HEK293 (cell line): ENCODE data around the gene AGPAT4.

Source experiments
- CTCF ChIP-seq: fragments of 450-650 bp; formaldehyde crosslinking; IDR thresholded peaks from 2 replicates; pipeline ENCODE4 v1.5.1; 2016; ENCODE audit warnings: missing biosample characterization, missing genetic modification characterization
- GLIS1 ChIP-seq: fragments of 450-650 bp; formaldehyde crosslinking; IDR thresholded peaks from 2 replicates; pipeline ENCODE4 v1.5.1; 2016; ENCODE audit warnings: missing biosample characterization, missing genetic modification characterization
- GLIS2 ChIP-seq: fragments of 450-650 bp; formaldehyde crosslinking; IDR thresholded peaks from 2 replicates; pipeline ENCODE4 v1.5.1; 2016; ENCODE audit warnings: missing biosample characterization, missing genetic modification characterization
- TCF7L2 ChIP-seq: IDR thresholded peaks from 2 replicates; pipeline ENCODE4 v1.6.1; 2011; ENCODE audit warnings: low read depth, mild to moderate bottlenecking, inconsistent platforms, low read length, moderate library complexity, borderline replicate concordance
- TRIM28 ChIP-seq: IDR thresholded peaks from 2 replicates; pipeline ENCODE4 v1.6.1; 2011; ENCODE audit warnings: low read length, control low read depth, borderline replicate concordance
- ZBTB11 ChIP-seq: fragments of 450-650 bp; formaldehyde crosslinking; conservative IDR thresholded peaks from 2 replicates; pipeline ENCODE4 v1.5.1; 2016; ENCODE audit warnings: low read depth, missing biosample characterization, missing genetic modification characterization
- ZFP37 ChIP-seq: fragments of 450-650 bp; formaldehyde crosslinking; IDR thresholded peaks from 2 replicates; pipeline ENCODE4 v1.5.1; 2016; ENCODE audit warnings: missing biosample characterization, missing genetic modification characterization
- ZNF354C ChIP-seq: fragments of 450-650 bp; formaldehyde crosslinking; IDR thresholded peaks from 2 replicates; pipeline ENCODE4 v1.5.1; 2016; ENCODE audit warnings: missing biosample characterization, missing genetic modification characterization, low read depth, borderline replicate concordance
- ZNF530 ChIP-seq: fragments of 450-650 bp; formaldehyde crosslinking; IDR thresholded peaks from 2 replicates; pipeline ENCODE4 v1.5.1; 2016; ENCODE audit warnings: low read depth, missing biosample characterization, missing genetic modification characterization
- ZNF549 ChIP-seq: fragments of 450-650 bp; IDR thresholded peaks from 2 replicates; pipeline ENCODE4 v1.5.1; 2018; ENCODE audit warnings: missing biosample characterization, missing genetic modification characterization, mild to moderate bottlenecking, inconsistent platforms, moderate library complexity
- ZNF580 ChIP-seq: fragments of 450-650 bp; formaldehyde crosslinking; IDR thresholded peaks from 2 replicates; pipeline ENCODE4 v1.5.1; 2016; ENCODE audit warnings: missing biosample characterization, missing genetic modification characterization
- ZNF626 ChIP-seq: fragments of 450-650 bp; sonication (Bioruptor Pico); formaldehyde crosslinking; IDR thresholded peaks from 2 replicates; pipeline ENCODE4 v1.5.1; 2018; ENCODE audit warnings: missing biosample characterization, missing genetic modification characterization, inconsistent platforms

GRCh38 chr6:161151660-161152526 lies 122.0 kb downstream of the AGPAT4 start:
- TF ChIP-seq GLIS1 (tag by site-specific recombination) (no peak), TCF7L2 (no peak), ZBTB11 (tag by site-specific recombination) (no peak), TRIM28 (no peak), ZNF354C (tag by site-specific recombination) (no peak), ZFP37 (tag by site-specific recombination) (no peak), ZNF580 (tag by site-specific recombination) (no peak), ZNF626 (tag by site-specific recombination) (no peak), CTCF (tag by site-specific recombination) (no peak), ZNF530 (tag by site-specific recombination) (no peak), GLIS2 (tag by site-specific recombination) (no peak), ZNF549 (tag by site-specific recombination) (no peak)
